ENCODE measurements around the gene TAF6.

The TAF6 gene

GRCh38 chr7:100119072-100119969 lies at the start of gene TAF6, which contains the start of gene CNPY4:
Gene TAF6 (minus strand): TSS chr7:100119358. CDS start chr7:100114209, 5,149 bp downstream.
Gene CNPY4 (plus strand): TSS chr7:100119634. CDS start chr7:100119745, 111 bp downstream.
- peak; percentile 92 for DNase-seq (ENCODE audit: low read depth)

- DNase-seq (ENCODE audit: low read depth) = no peak
These were observed 48.8 kb upstream of the TAF6 start for GRCh38 chr7:100167912-100168323.

GRCh38 chr7:100166970-100167911 lies 48.1 kb upstream of the TAF6 start:
- no peak for DNase-seq (ENCODE audit: low read depth)

- DNase-seq (ENCODE audit: low read depth) = no peak
These were observed 47.3 kb upstream of the TAF6 start for GRCh38 chr7:100166317-100166940.

GRCh38 chr7:100163871-100164270 lies 44.7 kb upstream of the TAF6 start:
- no peak for DNase-seq (ENCODE audit: low read depth)

- no peak for DNase-seq (ENCODE audit: low read depth)
These were observed 43.9 kb upstream of the TAF6 start for GRCh38 chr7:100163006-100163531.

GRCh38 chr7:100160067-100160466 lies 40.9 kb upstream of the TAF6 start:
- no peak for DNase-seq (ENCODE audit: low read depth)

GRCh38 chr7:100159099-100159623 lies 40.0 kb upstream of the TAF6 start:
- no peak for DNase-seq (ENCODE audit: low read depth)

- peak; percentile 90 for DNase-seq (ENCODE audit: low read depth)
These were observed 39.3 kb upstream of the TAF6 start, which contains the start of gene TRAPPC14 for GRCh38 chr7:100158229-100159098. Gene TRAPPC14 (minus strand): TSS chr7:100158723. CDS start chr7:100158499, 224 bp downstream.

GRCh38 chr7:100157334-100158228 lies 38.4 kb upstream of the TAF6 start:
- no peak for DNase-seq (ENCODE audit: low read depth)

- no peak for DNase-seq (ENCODE audit: low read depth)
These were observed 37.8 kb upstream of the TAF6 start for GRCh38 chr7:100157069-100157333.

- DNase-seq (ENCODE audit: low read depth) = no peak
These were observed 37.3 kb upstream of the TAF6 start for GRCh38 chr7:100156331-100157068.

- DNase-seq (ENCODE audit: low read depth) = no peak
These were observed 36.6 kb upstream of the TAF6 start for GRCh38 chr7:100155553-100156317.

GRCh38 chr7:100154651-100155491 lies 35.7 kb upstream of the TAF6 start:
- no peak for DNase-seq (ENCODE audit: low read depth)

GRCh38 chr7:100153708-100154535 lies 34.8 kb upstream of the TAF6 start:
- no peak for DNase-seq (ENCODE audit: low read depth)

GRCh38 chr7:100152937-100153666 lies 33.9 kb upstream of the TAF6 start:
- DNase-seq (ENCODE audit: low read depth) = no peak
